Measurements from ENCODE around the gene ANKRD34C.
A peak's percentile ranks its signal among the peaks of the same experiment; 100 is the strongest.

ANKRD34C gene

GRCh38 chr15:79283252-79284048 lies 928 bp downstream of the ANKRD34C start:
- H3K4me3 ChIP-seq (ENCODE audit: low read depth, low read length), result peak overlapping the region; percentile 54; the same call in 1 of the 2 replicates
- no peak overlapping the region for H3K27ac ChIP-seq (ENCODE audit: low read depth, low read length)
- no peaks in the 10 kb centered on the region for H3K36me3 ChIP-seq (ENCODE audit: control insufficient read depth, insufficient read depth, low read length)
- no peak overlapping the region for H3K9ac ChIP-seq (ENCODE audit: low read length)
- no peaks in the 10 kb centered on the region for H3K9me3 ChIP-seq (ENCODE audit: control insufficient read depth, insufficient read depth, low read depth, low read length)
- H3K27me3 ChIP-seq (ENCODE audit: control insufficient read depth, insufficient read depth, low read length), result peaks cover 98% of the 10 kb centered on the region
- peaks cover 5% of the 10 kb centered on the region; the same call in 1 of the 2 replicates for H3K4me1 ChIP-seq (ENCODE audit: control insufficient read depth, insufficient read depth, low read length)

GRCh38 chr15:79290642-79291275 lies 8.2 kb downstream of the ANKRD34C start:
- Histone ChIP-seq H3K9ac (ENCODE audit: low read length) (no peak overlapping the region), H3K9me3 (ENCODE audit: control insufficient read depth, insufficient read depth, low read depth, low read length) (no peaks in the 10 kb centered on the region), H3K4me3 (ENCODE audit: low read depth, low read length) (no peak overlapping the region), H3K36me3 (ENCODE audit: control insufficient read depth, insufficient read depth, low read length) (no peaks in the 10 kb centered on the region), H3K27me3 (ENCODE audit: control insufficient read depth, insufficient read depth, low read length) (peaks cover 75% of the 10 kb centered on the region), H3K4me1 (ENCODE audit: control insufficient read depth, insufficient read depth, low read length) (no peaks in the 10 kb centered on the region), H3K27ac (ENCODE audit: low read depth, low read length) (no peak overlapping the region)

DNA sequence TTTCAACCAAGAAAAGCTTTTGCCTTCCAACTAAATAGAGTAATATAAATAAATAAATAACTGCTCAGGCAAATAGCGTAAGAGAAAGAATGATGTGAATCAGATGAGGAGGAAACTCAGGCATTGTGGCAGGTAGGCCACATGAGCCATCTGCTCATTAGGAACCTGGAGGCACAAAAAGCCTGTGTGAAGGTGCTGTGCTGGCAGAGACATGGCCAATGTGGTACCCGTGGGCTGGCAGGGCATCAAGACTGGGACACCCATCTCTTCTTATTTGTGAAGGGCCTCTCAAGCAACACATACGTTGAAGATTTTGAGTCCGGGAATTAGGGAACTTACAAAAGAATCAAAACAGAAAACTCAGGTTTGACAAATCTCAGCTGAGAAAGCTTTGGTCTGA lies 9.5 kb downstream of the ANKRD34C start:
- Histone ChIP-seq H3K9me3 (ENCODE audit: control insufficient read depth, insufficient read depth, low read depth, low read length) (no peaks in the 10 kb centered on the region), H3K4me3 (ENCODE audit: low read depth, low read length) (no peak overlapping the region), H3K9ac (ENCODE audit: low read length) (no peak overlapping the region), H3K27me3 (ENCODE audit: control insufficient read depth, insufficient read depth, low read length) (peaks cover 66% of the 10 kb centered on the region), H3K27ac (ENCODE audit: low read depth, low read length) (no peak overlapping the region), H3K36me3 (ENCODE audit: control insufficient read depth, insufficient read depth, low read length) (no peaks in the 10 kb centered on the region), H3K4me1 (ENCODE audit: control insufficient read depth, insufficient read depth, low read length) (no peaks in the 10 kb centered on the region)

- H3K4me1 ChIP-seq (ENCODE audit: control insufficient read depth, insufficient read depth, low read length), result no peaks in the 10 kb centered on the region
- H3K9me3 ChIP-seq (ENCODE audit: control insufficient read depth, insufficient read depth, low read depth, low read length), result no peaks in the 10 kb centered on the region
- H3K4me3 ChIP-seq (ENCODE audit: low read depth, low read length), result no peak overlapping the region
- no peak overlapping the region for H3K9ac ChIP-seq (ENCODE audit: low read length)
- peaks cover 60% of the 10 kb centered on the region for H3K27me3 ChIP-seq (ENCODE audit: control insufficient read depth, insufficient read depth, low read length)
- no peak overlapping the region for H3K27ac ChIP-seq (ENCODE audit: low read depth, low read length)
- no peaks in the 10 kb centered on the region for H3K36me3 ChIP-seq (ENCODE audit: control insufficient read depth, insufficient read depth, low read length)
Observed at GRCh38 chr15:79294075-79294474, 11.6 kb downstream of the ANKRD34C start.

- no peaks in the 10 kb centered on the region for H3K36me3 ChIP-seq (ENCODE audit: control insufficient read depth, insufficient read depth, low read length)
- H3K9ac ChIP-seq (ENCODE audit: low read length), result no peak overlapping the region
- no peak overlapping the region for H3K4me3 ChIP-seq (ENCODE audit: low read depth, low read length)
- H3K4me1 ChIP-seq (ENCODE audit: control insufficient read depth, insufficient read depth, low read length), result no peaks in the 10 kb centered on the region
- no peaks in the 10 kb centered on the region for H3K9me3 ChIP-seq (ENCODE audit: control insufficient read depth, insufficient read depth, low read depth, low read length)
- no peak overlapping the region for H3K27ac ChIP-seq (ENCODE audit: low read depth, low read length)
- H3K27me3 ChIP-seq (ENCODE audit: control insufficient read depth, insufficient read depth, low read length), result peaks cover 61% of the 10 kb centered on the region
Observed at GRCh38 chr15:79296583-79296982, 14.1 kb downstream of the ANKRD34C start.

- Histone ChIP-seq H3K27me3 (ENCODE audit: control insufficient read depth, insufficient read depth, low read length) (peaks cover 59% of the 10 kb centered on the region), H3K9me3 (ENCODE audit: control insufficient read depth, insufficient read depth, low read depth, low read length) (no peaks in the 10 kb centered on the region), H3K9ac (ENCODE audit: low read length) (no peak overlapping the region), H3K27ac (ENCODE audit: low read depth, low read length) (no peak overlapping the region), H3K4me1 (ENCODE audit: control insufficient read depth, insufficient read depth, low read length) (no peaks in the 10 kb centered on the region), H3K36me3 (ENCODE audit: control insufficient read depth, insufficient read depth, low read length) (no peaks in the 10 kb centered on the region), H3K4me3 (ENCODE audit: low read depth, low read length) (no peak overlapping the region)
Observed at GRCh38 chr15:79299126-79299840, 16.8 kb downstream of the ANKRD34C start.

GRCh38 chr15:79299841-79300235 lies 17.3 kb downstream of the ANKRD34C start:
- H3K9ac ChIP-seq (ENCODE audit: low read length), result no peak overlapping the region
- H3K4me1 ChIP-seq (ENCODE audit: control insufficient read depth, insufficient read depth, low read length), result no peaks in the 10 kb centered on the region
- no peak overlapping the region for H3K4me3 ChIP-seq (ENCODE audit: low read depth, low read length)
- H3K27me3 ChIP-seq (ENCODE audit: control insufficient read depth, insufficient read depth, low read length), result peaks cover 64% of the 10 kb centered on the region
- no peaks in the 10 kb centered on the region for H3K36me3 ChIP-seq (ENCODE audit: control insufficient read depth, insufficient read depth, low read length)
- no peak overlapping the region for H3K27ac ChIP-seq (ENCODE audit: low read depth, low read length)
- no peaks in the 10 kb centered on the region for H3K9me3 ChIP-seq (ENCODE audit: control insufficient read depth, insufficient read depth, low read depth, low read length)

DNA sequence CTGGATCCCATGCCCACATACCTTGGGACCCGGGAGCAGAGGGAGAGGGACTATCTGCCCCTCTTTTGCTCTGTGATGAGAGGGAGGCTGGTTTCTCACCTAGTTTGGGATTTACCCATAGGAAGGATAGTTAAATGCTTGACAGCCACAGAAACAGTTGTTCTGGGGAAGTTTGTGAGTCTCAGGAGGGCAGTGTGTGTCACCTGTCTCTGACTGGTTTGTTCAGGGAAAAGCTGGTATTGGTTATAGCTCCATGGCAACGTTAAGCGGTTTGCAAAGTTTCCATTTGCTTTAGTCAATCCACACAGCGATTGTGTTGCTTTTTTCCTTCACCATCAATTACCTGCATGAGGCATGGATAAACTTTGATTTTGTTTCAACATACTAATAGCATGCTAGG lies 24.7 kb downstream of the ANKRD34C start:
- peaks cover 79% of the 10 kb centered on the region for H3K27me3 ChIP-seq (ENCODE audit: control insufficient read depth, insufficient read depth, low read length)
- H3K9me3 ChIP-seq (ENCODE audit: control insufficient read depth, insufficient read depth, low read depth, low read length), result no peaks in the 10 kb centered on the region
- no peaks in the 10 kb centered on the region for H3K36me3 ChIP-seq (ENCODE audit: control insufficient read depth, insufficient read depth, low read length)
- H3K4me1 ChIP-seq (ENCODE audit: control insufficient read depth, insufficient read depth, low read length), result peaks cover 6% of the 10 kb centered on the region
- no peak overlapping the region for H3K4me3 ChIP-seq (ENCODE audit: low read depth, low read length)
- no peak overlapping the region for H3K27ac ChIP-seq (ENCODE audit: low read depth, low read length)
- H3K9ac ChIP-seq (ENCODE audit: low read length), result no peak overlapping the region

- peaks cover 64% of the 10 kb centered on the region for H3K27me3 ChIP-seq (ENCODE audit: control insufficient read depth, insufficient read depth, low read length)
- no peak overlapping the region for H3K4me3 ChIP-seq (ENCODE audit: low read depth, low read length)
- H3K4me1 ChIP-seq (ENCODE audit: control insufficient read depth, insufficient read depth, low read length), result peaks cover 6% of the 10 kb centered on the region
- H3K9ac ChIP-seq (ENCODE audit: low read length), result no peak overlapping the region
- no peak overlapping the region for H3K27ac ChIP-seq (ENCODE audit: low read depth, low read length)
- H3K9me3 ChIP-seq (ENCODE audit: control insufficient read depth, insufficient read depth, low read depth, low read length), result no peaks in the 10 kb centered on the region
- peaks cover 11% of the 10 kb centered on the region for H3K36me3 ChIP-seq (ENCODE audit: control insufficient read depth, insufficient read depth, low read length)
Observed at GRCh38 chr15:79308874-79309273, 26.4 kb downstream of the ANKRD34C start.

DNA sequence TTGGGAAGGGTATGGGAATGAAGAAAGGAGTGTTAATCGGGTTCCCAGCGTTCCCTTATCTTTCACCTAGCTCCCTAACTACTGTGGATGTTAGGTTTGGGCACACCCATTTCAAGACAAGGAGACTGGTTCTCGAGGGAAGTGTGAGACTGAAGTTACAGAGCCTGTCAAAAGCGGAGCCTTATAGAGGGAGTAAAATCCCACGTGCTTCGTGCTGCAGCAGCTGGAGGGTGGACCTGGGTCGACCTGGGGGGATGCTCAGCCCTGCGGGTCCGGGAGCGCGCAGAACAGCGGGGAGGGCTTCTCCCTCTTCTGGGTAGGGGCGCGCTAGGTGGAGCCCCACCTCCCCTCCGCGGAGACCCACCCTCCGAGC lies 28.1 kb downstream of the ANKRD34C start:
- Histone ChIP-seq H3K4me1 (ENCODE audit: control insufficient read depth, insufficient read depth, low read length) (peaks cover 6% of the 10 kb centered on the region), H3K9ac (ENCODE audit: low read length) (no peak overlapping the region), H3K27me3 (ENCODE audit: control insufficient read depth, insufficient read depth, low read length) (peaks cover 50% of the 10 kb centered on the region), H3K9me3 (ENCODE audit: control insufficient read depth, insufficient read depth, low read depth, low read length) (no peaks in the 10 kb centered on the region), H3K27ac (ENCODE audit: low read depth, low read length) (no peak overlapping the region), H3K4me3 (ENCODE audit: low read depth, low read length) (peak overlapping the region; percentile 92), H3K36me3 (ENCODE audit: control insufficient read depth, insufficient read depth, low read length) (peaks cover 28% of the 10 kb centered on the region)

Measured in HUES6 (cell line).